ENCODE data around the gene TMEM69. TPM values are rescaled to one million over a fixed set of nuclear protein-coding genes. Genes with fewer than 3 reads are reported as not detected.
"Not testable (repeated sequence)": the region's sequence is repeated elsewhere in the genome, so short reads cannot be mapped to it uniquely, and the experiment has no call there.

The TMEM69 gene
- total RNA-seq, 1 experiment from 2014 or later = 49.4 TPM

DNA sequence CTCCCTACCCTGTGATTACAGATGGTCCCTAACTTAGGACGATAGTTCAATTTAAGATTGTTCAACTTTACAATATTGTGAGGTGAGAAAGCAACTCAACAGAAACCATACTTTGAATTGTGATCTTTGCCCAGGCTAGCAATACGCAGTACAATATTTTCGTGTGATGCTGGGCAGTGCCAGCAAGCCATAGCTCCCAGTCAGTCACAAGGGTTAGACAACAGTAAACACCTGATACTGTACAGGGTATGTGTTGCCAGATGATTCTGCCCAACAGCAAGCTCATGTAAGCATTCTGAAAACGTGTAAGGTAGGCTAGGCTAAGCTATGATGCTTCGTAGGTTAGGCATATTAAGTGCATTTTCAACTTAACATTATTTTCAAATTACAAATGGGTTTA, 13.5 kb upstream of the TMEM69 start:
- no TSS peak for BruUV-seq (replicated peaks)
- H3K4me1 ChIP-seq (replicated peaks; ENCODE audit: insufficient read depth) = no peaks in the 10 kb centered on the region
- H3K9me2 ChIP-seq (ENCODE audit: insufficient read depth) = no peaks in the 10 kb centered on the region
- DNase-seq = no peak
- no peaks in the 10 kb centered on the region for H3K27me3 ChIP-seq (ENCODE audit: insufficient read depth, low read depth)
- no peak overlapping the region for H2AFZ ChIP-seq
- peaks cover 96% of the 10 kb centered on the region for H3K79me2 ChIP-seq (ENCODE audit: low read depth)
- no peaks in the 10 kb centered on the region for H3K9me3 ChIP-seq (ENCODE audit: insufficient read depth, low read depth)
- H3K4me3 ChIP-seq = no peak overlapping the region
- H3K4me2 ChIP-seq = no peak overlapping the region
- ChIA-PET POLR2A (ENCODE audit: unreplicated experiment) (no interaction called here), CTCF (no interaction called here)
- no peak for TF ChIP-seq CTCF (conservative IDR thresholded peaks at IDR 0.05)
- TF ChIP-seq EZH2 (IDR thresholded peaks at IDR 0.05; ENCODE audit: low read depth) = no peak
- intact Hi-C loops (cut with micrococcal nuclease; ENCODE audit: unreplicated experiment) = no loop called here
- 0 out of 2 replicates have a peak, but pooled peaks cover 7% of the 10 kb centered on the region for H3F3A ChIP-seq (ENCODE audit: insufficient read depth, low read depth)
- H4K20me1 ChIP-seq (ENCODE audit: insufficient read depth) = peaks cover 89% of the 10 kb centered on the region
- H3K27ac ChIP-seq = no peak overlapping the region
- 0 out of 2 replicates have a peak, but pooled peaks cover 5% of the 10 kb centered on the region for H3K36me3 ChIP-seq (ENCODE audit: low read depth)

DNA sequence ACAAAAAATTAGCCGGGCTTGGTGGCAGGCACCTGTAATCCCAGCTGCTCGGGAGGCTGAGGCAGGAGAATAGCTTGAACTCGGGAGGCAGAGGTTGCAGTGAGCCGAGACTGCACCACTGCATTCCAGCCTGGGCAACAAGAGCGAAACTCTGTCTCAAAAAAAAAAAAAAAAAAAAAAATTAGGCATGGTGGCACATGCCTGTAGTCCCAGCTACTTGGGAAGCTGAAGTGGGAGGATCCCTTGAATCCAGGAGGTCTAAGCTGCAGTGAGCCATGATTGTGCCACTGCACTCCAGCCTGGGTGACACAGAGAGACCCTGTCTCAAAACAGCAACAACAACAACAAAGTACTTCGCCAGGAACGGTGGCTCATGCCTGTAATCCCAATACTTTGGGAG, 11.4 kb upstream of the TMEM69 start:
- H3K27me3 ChIP-seq (ENCODE audit: insufficient read depth, low read depth); H2AFZ ChIP-seq; H3K4me1 ChIP-seq (replicated peaks; ENCODE audit: insufficient read depth); POLR2A ChIA-PET (ENCODE audit: unreplicated experiment); intact Hi-C loops (cut with micrococcal nuclease; ENCODE audit: unreplicated experiment); H3K9me3 ChIP-seq (ENCODE audit: insufficient read depth, low read depth); H3K9me2 ChIP-seq (ENCODE audit: insufficient read depth); H3K27ac ChIP-seq; H3K4me3 ChIP-seq; H3F3A ChIP-seq (ENCODE audit: insufficient read depth, low read depth); BruUV-seq (replicated peaks); H3K4me2 ChIP-seq; DNase-seq: not testable (repeated sequence)
- 0 out of 2 replicates have a peak, but pooled peaks cover 11% of the 10 kb centered on the region for H3K36me3 ChIP-seq (ENCODE audit: low read depth)
- CTCF ChIA-PET = interaction anchor here (0.7 kb wide), 1 partner anchor 227 kb away, joined by 15 read pairs; no protein-coding TSS in a partner anchor
- H4K20me1 ChIP-seq (ENCODE audit: insufficient read depth) = peaks cover 86% of the 10 kb centered on the region
- H3K79me2 ChIP-seq (ENCODE audit: low read depth) = peaks cover 97% of the 10 kb centered on the region

- Histone ChIP-seq H3F3A (ENCODE audit: insufficient read depth, low read depth) (0 out of 2 replicates have a peak, but pooled peaks cover 3% of the 10 kb centered on the region), H3K4me1 (replicated peaks; ENCODE audit: insufficient read depth) (no peaks in the 10 kb centered on the region), H3K27ac (no peak overlapping the region), H3K9me2 (ENCODE audit: insufficient read depth) (no peaks in the 10 kb centered on the region), H2AFZ (no peak overlapping the region), H3K9me3 (ENCODE audit: insufficient read depth, low read depth) (no peaks in the 10 kb centered on the region), H3K79me2 (ENCODE audit: low read depth) (peaks cover 99% of the 10 kb centered on the region), H3K36me3 (ENCODE audit: low read depth) (0 out of 2 replicates have a peak, but pooled peaks cover 11% of the 10 kb centered on the region), H3K4me3 (no peak overlapping the region), H3K27me3 (ENCODE audit: insufficient read depth, low read depth) (no peaks in the 10 kb centered on the region), H3K4me2 (no peak overlapping the region), H4K20me1 (ENCODE audit: insufficient read depth) (peaks cover 88% of the 10 kb centered on the region)
- DNase-seq = no peak
- ChIA-PET POLR2A (ENCODE audit: unreplicated experiment) (no interaction called here), CTCF (no interaction called here)
- intact Hi-C loops (cut with micrococcal nuclease; ENCODE audit: unreplicated experiment) = no loop called here
- no peak for TF ChIP-seq CTCF (conservative IDR thresholded peaks at IDR 0.05)
- TF ChIP-seq EZH2 (IDR thresholded peaks at IDR 0.05; ENCODE audit: low read depth) = no peak
- BruUV-seq (replicated peaks) = no TSS peak
These were observed 10.2 kb upstream of the TMEM69 start for GRCh38 chr1:45677751-45678245.

DNA sequence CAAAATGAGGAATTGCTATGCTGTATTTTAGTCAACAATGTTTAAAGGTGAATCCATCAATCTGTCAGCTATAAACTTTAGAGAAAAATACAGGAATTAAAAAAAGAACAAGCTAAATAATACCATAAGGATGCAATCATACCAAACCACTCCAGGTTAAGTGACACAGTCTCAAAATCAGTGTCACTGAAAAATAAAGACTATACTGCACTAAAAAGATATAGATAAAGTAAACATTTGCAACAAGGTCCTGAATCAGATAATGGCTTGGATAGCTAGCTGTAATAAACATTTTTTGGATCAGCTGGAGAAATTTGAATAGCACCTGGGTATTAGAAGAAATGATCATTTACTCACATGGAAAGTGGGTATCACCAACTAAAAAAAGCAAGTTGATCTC, 9.5 kb upstream of the TMEM69 start:
- H4K20me1 ChIP-seq (ENCODE audit: insufficient read depth) = peaks cover 88% of the 10 kb centered on the region
- no TSS peak for BruUV-seq (replicated peaks)
- intact Hi-C loops (cut with micrococcal nuclease; ENCODE audit: unreplicated experiment) = no loop called here

More for the DNA sequence above, 9.5 kb upstream of the TMEM69 start:
- Histone ChIP-seq H3K4me2 (no peak overlapping the region), H3K79me2 (ENCODE audit: low read depth) (peaks cover 99% of the 10 kb centered on the region), H3K27me3 (ENCODE audit: insufficient read depth, low read depth) (no peaks in the 10 kb centered on the region), H3K9me3 (ENCODE audit: insufficient read depth, low read depth) (no peaks in the 10 kb centered on the region), H3K4me1 (replicated peaks; ENCODE audit: insufficient read depth) (no peaks in the 10 kb centered on the region), H3F3A (ENCODE audit: insufficient read depth, low read depth) (no peaks in the 10 kb centered on the region), H3K36me3 (ENCODE audit: low read depth) (0 out of 2 replicates have a peak, but pooled peaks cover 11% of the 10 kb centered on the region), H3K4me3 (no peak overlapping the region), H2AFZ (no peak overlapping the region), H3K27ac (no peak overlapping the region), H3K9me2 (ENCODE audit: insufficient read depth) (no peaks in the 10 kb centered on the region)
- no peak for DNase-seq
- TF ChIP-seq CTCF (conservative IDR thresholded peaks at IDR 0.05) = no peak
- no peak for TF ChIP-seq EZH2 (IDR thresholded peaks at IDR 0.05; ENCODE audit: low read depth)
- POLR2A ChIA-PET (ENCODE audit: unreplicated experiment) = interaction anchor here (1.2 kb wide), 1 partner anchor 12 kb away, joined by 8 read pairs; no protein-coding TSS in a partner anchor
- CTCF ChIA-PET = no interaction called here
